GM12878 (cell line): ENCODE data around the gene PNMT. TPM values are rescaled to one million over a fixed set of nuclear protein-coding genes. Genes with fewer than 3 reads are reported as not detected.

Experiments used
- ATAC-seq: fragments of 200-7000 bp; cut with Tn5 transposase; 3 replicates; pipeline ENCODE4 v1.9.1; 2020; ENCODE audit warnings: mild to moderate bottlenecking, moderate library complexity
- BruUV-seq: library from RNA; stranded (reverse); fragments of 400-500 nt; replicated peaks from 2 replicates; lab custom pipeline; 2021; lab: Mats Ljungman, UMichigan
- CTCF ChIA-PET: fragments of 300-600 bp; sonication (Branson Sonifier 250); formaldehyde crosslinking; extraction: SDS; loops from one replicate; lab custom pipeline; 2021; ENCODE audit warnings: inconsistent platforms; lab: Yijun Ruan, JAX
- POLR2A ChIA-PET: fragments of 350-600 bp; formaldehyde crosslinking; extraction: SDS; loops from one replicate; lab custom pipeline; 2021; ENCODE audit warnings: inconsistent platforms; lab: Charles Lee
- RAD21 ChIA-PET: fragments of 300-600 bp; sonication (Branson Sonifier 250); formaldehyde crosslinking; loops from one replicate; lab custom pipeline; 2023; ENCODE audit warnings: antibody characterized with exemption; ENCODE audit not compliant: unreplicated experiment; lab: Charles Lee
- SMC1A ChIA-PET: fragments of 300-600 bp; sonication (Branson Sonifier 250); formaldehyde crosslinking; loops from one replicate; lab custom pipeline; 2023; ENCODE audit not compliant: unreplicated experiment, uncharacterized antibody; lab: Charles Lee
- DNase-seq: peaks from one replicate; pipeline ENCODE4 v3.0.0-alpha.2; 2011; ENCODE audit warnings: low read depth, low spot score
- FAIRE-seq: peaks from 3 replicates; lab custom pipeline; 2011; peaks lifted over from hg19 to GRCh38; lab: Jason Lieb, UNC
- H2AFZ ChIP-seq: 2 replicates; pipeline ENCODE4 v1.6.0; 2011; ENCODE audit warnings: low read depth, low read length, control low read depth; ENCODE audit not compliant: control insufficient read depth
- H3K27ac ChIP-seq: 2 replicates; pipeline ENCODE4 v1.5.1; 2011; ENCODE audit warnings: control low read depth; ENCODE audit not compliant: control insufficient read depth, insufficient read depth
- H3K27me3 ChIP-seq, 2 experiments: replicated peaks in 1 of 2; 2 replicates each; pipeline versions ENCODE4 v1.6.0 to v1.6.1; 2011; ENCODE audit warnings: low read length in 1 of 2; ENCODE audit not compliant: control insufficient read depth in 2 of 2, insufficient read depth in 2 of 2
- H3K36me3 ChIP-seq, 2 experiments: 2 replicates each; pipeline ENCODE4 v1.5.1; 2011; ENCODE audit warnings: low read length in 1 of 2; ENCODE audit not compliant: control insufficient read depth in 2 of 2, insufficient read depth in 2 of 2
- H3K4me1 ChIP-seq: 2 replicates; pipeline ENCODE4 v1.6.1; 2011; ENCODE audit warnings: mild to moderate bottlenecking, low read length, moderate library complexity, mixed read lengths; ENCODE audit not compliant: control insufficient read depth, insufficient read depth
- H3K4me2 ChIP-seq: 2 replicates; pipeline ENCODE4 v1.6.0; 2011; ENCODE audit warnings: control low read depth; ENCODE audit not compliant: control insufficient read depth, insufficient read depth
- H3K4me3 ChIP-seq: fragments of 200-600 bp; sonication (generic); 2 replicates; pipeline ENCODE4 v1.5.1; 2016
- H3K79me2 ChIP-seq: 2 replicates; pipeline ENCODE4 v1.6.0; 2011; ENCODE audit warnings: low read length; ENCODE audit not compliant: control insufficient read depth, insufficient read depth
- H3K9ac ChIP-seq: 2 replicates; pipeline ENCODE4 v1.8.0; 2011; ENCODE audit warnings: low read length, control low read depth, mixed read lengths; ENCODE audit not compliant: control insufficient read depth, insufficient read depth
- H3K9me3 ChIP-seq: replicated peaks from 3 replicates; pipeline ENCODE4 v1.5.1; 2011; ENCODE audit warnings: mild to moderate bottlenecking, low read length; ENCODE audit not compliant: control insufficient read depth, insufficient read depth
- H4K20me1 ChIP-seq: 2 replicates; pipeline ENCODE4 v1.6.0; 2011; ENCODE audit not compliant: control insufficient read depth, insufficient read depth
- HDAC6 ChIP-seq: fragments of 200-600 bp; sonication (generic); IDR thresholded peaks from one replicate; pipeline ENCODE4 v1.8.0; 2017; ENCODE audit warnings: antibody characterized with exemption; ENCODE audit not compliant: unreplicated experiment
- IRF4 ChIP-seq: IDR thresholded peaks from 2 replicates; pipeline ENCODE4 v1.6.1; 2011; ENCODE audit warnings: low read depth, low read length
- NFYA ChIP-seq: IDR thresholded peaks from 2 replicates; pipeline ENCODE4 v1.6.1; 2011; ENCODE audit warnings: low read depth, mild to moderate bottlenecking, low read length, improper control_type of control experiment, borderline replicate concordance
- PML ChIP-seq: IDR thresholded peaks from 2 replicates; pipeline ENCODE4 v1.6.1; 2012; ENCODE audit warnings: low read length, inconsistent platforms
- SIN3A ChIP-seq: IDR thresholded peaks from 2 replicates; pipeline ENCODE4 v1.6.1; 2012; ENCODE audit warnings: low read depth, low read length, improper control_type of control experiment
- STAT3 ChIP-seq: IDR thresholded peaks from 2 replicates; pipeline ENCODE4 v1.6.1; 2011; ENCODE audit warnings: low read depth, low read length, improper control_type of control experiment
- TBL1XR1 ChIP-seq: IDR thresholded peaks from 2 replicates; pipeline ENCODE4 v1.6.1; 2012; ENCODE audit warnings: low read depth, low read length, improper control_type of control experiment
- TCF7 ChIP-seq: IDR thresholded peaks from 2 replicates; pipeline ENCODE4 v1.6.1; 2014; ENCODE audit warnings: antibody characterized with exemption, borderline replicate concordance
- ZNF207 ChIP-seq: fragments of 450-650 bp; IDR thresholded peaks from 2 replicates; pipeline ENCODE4 v1.6.1; 2014; ENCODE audit warnings: antibody characterized with exemption, mild to moderate bottlenecking, borderline replicate concordance
- WGBS: methylation state at CpG from one replicate; pipeline ENCODE4 v1.1.6; 2016; ENCODE audit warnings: low lambda C conversion rate; ENCODE audit not compliant: insufficient replicate concordance, insufficient coverage; ENCODE audit errors: missing lambda C conversion rate; 5-methylcytosine and 5-hydroxymethylcytosine counted together
- in situ Hi-C: fragments of 300-500 bp; cut with MboI; formaldehyde crosslinking; loops from 9 replicates; pipeline ENCODE4 v1.14.3; 2018; ENCODE audit warnings: mixed read lengths
- intact Hi-C: fragments of 100-400 bp; cut with micrococcal nuclease; formaldehyde crosslinking; loops from one replicate; pipeline ENCODE4 v1.14.2; 2022; ENCODE audit not compliant: unreplicated experiment
- polyA plus RNA-seq, 11 experiments: library from polyadenylated mRNA; depleted of rRNA in 4 of 11; unstranded in 6 of 11; stranded (reverse) in 5 of 11; fragments of >200 nt; fragmentation: Nextera tagmentation in 4 of 11; fragmentation: Illumina TruSeq in 1 of 11; extraction: Ambion mirVana in 4 of 11; extraction: Trizol in 1 of 11; gene quantifications; 1 replicate in 1 of 11; 2 replicates in 10 of 11; pipeline versions ENCODE4 v1.2.1 to v1.2.3, GENCODE V29; 2011 to 2016; ENCODE audit warnings: inconsistent platforms in 2 of 11, missing spikeins in 2 of 11, low read depth in 1 of 11
- total RNA-seq, 4 experiments: library from RNA; depleted of rRNA in 3 of 4; stranded (reverse); fragments of >200 nt in 3 of 4; fragmentation: Illumina TruSeq in 1 of 4; extraction: Trizol in 1 of 4; gene quantifications; 2 replicates each; pipeline versions ENCODE4 v1.2.1 to v1.2.3, GENCODE V29; 2013 to 2021
- TF ChIP-seq, protein P1 (sequence below): fragments of 450-650 bp; IDR thresholded peaks from 2 replicates; pipeline ENCODE4 v1.6.1; 2017; ENCODE audit warnings: borderline replicate concordance
- TF ChIP-seq, protein P2 (sequence below): IDR thresholded peaks from 2 replicates; pipeline ENCODE4 v1.6.1; 2011; ENCODE audit warnings: borderline replicate concordance, low read depth, mild to moderate bottlenecking, moderate library complexity, mixed read lengths, low read length; ENCODE audit not compliant: insufficient read depth; ENCODE audit errors: extremely low read length

PNMT gene
- total and polyA plus RNA-seq, 10 of the 15 experiments (the other 5 are each of a cell fraction or from before 2014, with no cell fraction given): not detected

DNA sequence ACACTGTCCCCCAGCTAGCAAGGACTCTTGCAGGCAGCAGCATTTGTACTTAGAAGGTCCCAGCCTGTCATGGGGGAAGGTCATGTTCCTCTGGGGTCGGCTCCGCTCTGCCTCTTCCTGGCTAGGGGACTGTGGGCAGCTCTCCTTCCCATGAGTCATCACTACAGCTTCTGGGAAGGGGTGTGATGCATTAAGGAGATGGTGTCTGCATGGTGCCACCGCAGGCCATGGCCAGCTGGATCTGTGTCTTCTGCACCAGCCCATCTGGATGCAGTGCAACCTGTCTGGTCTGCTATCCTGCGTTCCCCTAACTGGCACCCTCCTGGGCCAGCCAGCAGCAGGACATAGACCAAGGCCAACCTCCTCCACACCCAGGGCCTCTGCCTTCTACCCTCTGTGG lies 25.0 kb upstream of the PNMT start:
- Histone ChIP-seq H3K9ac (no peak overlapping the region), H3K27me3 (no peaks in the 10 kb centered on the region), H3K9me3 (no peaks in the 10 kb centered on the region), H3K36me3 (no peaks in the 10 kb centered on the region; a peak in 2 of 4 replicates), H3K27ac (no peak overlapping the region), H4K20me1 (no peaks in the 10 kb centered on the region; the same call in 1 of the 2 replicates), H2AFZ (no peak overlapping the region), H3K4me1 (peaks cover 11% of the 10 kb centered on the region), H3K4me2 (no peak overlapping the region), H3K79me2 (peaks cover 26% of the 10 kb centered on the region), H3K4me3 (no peak overlapping the region)
- 85% methylated on average over 4 of the region's 4 CpGs for WGBS
- TF ChIP-seq STAT3 (no peak), SIN3A (no peak), TCF7 (no peak), IRF4 (no peak), ZNF207 (no peak), PML (no peak), TBL1XR1 (no peak), HDAC6 (no peak), NFYA (no peak)
- TF ChIP-seq, protein P1, sequence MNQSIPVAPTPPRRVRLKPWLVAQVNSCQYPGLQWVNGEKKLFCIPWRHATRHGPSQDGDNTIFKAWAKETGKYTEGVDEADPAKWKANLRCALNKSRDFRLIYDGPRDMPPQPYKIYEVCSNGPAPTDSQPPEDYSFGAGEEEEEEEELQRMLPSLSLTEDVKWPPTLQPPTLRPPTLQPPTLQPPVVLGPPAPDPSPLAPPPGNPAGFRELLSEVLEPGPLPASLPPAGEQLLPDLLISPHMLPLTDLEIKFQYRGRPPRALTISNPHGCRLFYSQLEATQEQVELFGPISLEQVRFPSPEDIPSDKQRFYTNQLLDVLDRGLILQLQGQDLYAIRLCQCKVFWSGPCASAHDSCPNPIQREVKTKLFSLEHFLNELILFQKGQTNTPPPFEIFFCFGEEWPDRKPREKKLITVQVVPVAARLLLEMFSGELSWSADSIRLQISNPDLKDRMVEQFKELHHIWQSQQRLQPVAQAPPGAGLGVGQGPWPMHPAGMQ: no peak
- TF ChIP-seq, protein P2, sequence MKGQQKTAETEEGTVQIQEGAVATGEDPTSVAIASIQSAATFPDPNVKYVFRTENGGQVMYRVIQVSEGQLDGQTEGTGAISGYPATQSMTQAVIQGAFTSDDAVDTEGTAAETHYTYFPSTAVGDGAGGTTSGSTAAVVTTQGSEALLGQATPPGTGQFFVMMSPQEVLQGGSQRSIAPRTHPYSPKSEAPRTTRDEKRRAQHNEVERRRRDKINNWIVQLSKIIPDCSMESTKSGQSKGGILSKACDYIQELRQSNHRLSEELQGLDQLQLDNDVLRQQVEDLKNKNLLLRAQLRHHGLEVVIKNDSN: no peak
- ChIA-PET POLR2A (no interaction called here), CTCF (interaction anchor here (1.4 to 15.5 kb wide), 4 partner anchors 9 to 22 kb away, joined by 4 to 225 read pairs (median 14); no protein-coding TSS in a partner anchor), RAD21 (no interaction called here), SMC1A (interaction anchor here (1.1 to 1.4 kb wide), 2 partner anchors 11 to 20 kb away, joined by 3 to 4 read pairs; no protein-coding TSS in a partner anchor)
- FAIRE-seq: no peak
- ATAC-seq: no peak
- in situ Hi-C loops (no loop called here), intact Hi-C loops (no loop called here)
- no peak for DNase-seq
- no TSS peak for BruUV-seq
